ENCODE results near the gene ST6GALNAC5. TPM values are rescaled to one million over a fixed set of nuclear protein-coding genes. Genes with fewer than 3 reads are reported as not detected.

ST6GALNAC5 gene
- total and polyA plus RNA-seq, 10 of the 15 experiments (the other 5 are each of a cell fraction or from before 2014, with no cell fraction given), result under 0.01 to 1.8 (median 0.07) TPM; not detected in 6

GRCh38 chr1:76832521-76832920 is 34.8 kb upstream of the ST6GALNAC5 start:
- Histone ChIP-seq H3K36me3 (ENCODE audit: control insufficient read depth in 2 of 2, insufficient read depth in 2 of 2, low read length in 1 of 2) (no peaks in the 10 kb centered on the region), H3K9ac (ENCODE audit: control insufficient read depth, insufficient read depth, low read length) (no peak overlapping the region), H3K4me2 (ENCODE audit: control insufficient read depth, insufficient read depth) (no peak overlapping the region), H3K4me1 (ENCODE audit: control insufficient read depth, insufficient read depth, low read length) (no peaks in the 10 kb centered on the region), H4K20me1 (ENCODE audit: control insufficient read depth, insufficient read depth) (no peaks in the 10 kb centered on the region), H3K79me2 (ENCODE audit: control insufficient read depth, insufficient read depth, low read length) (no peaks in the 10 kb centered on the region), H2AFZ (ENCODE audit: control insufficient read depth, low read depth, low read length) (no peak overlapping the region), H3K27me3 (replicated peaks in 1 of 2; ENCODE audit: control insufficient read depth in 2 of 2, insufficient read depth in 2 of 2, low read length in 1 of 2) (no peaks in the 10 kb centered on the region; a peak in 1 of 4 replicates), H3K27ac (ENCODE audit: control insufficient read depth, insufficient read depth) (no peak overlapping the region), H3K4me3 (no peak overlapping the region), H3K9me3 (replicated peaks; ENCODE audit: control insufficient read depth, insufficient read depth, low read length) (no peaks in the 10 kb centered on the region)
- RAD21 ChIA-PET (ENCODE audit: unreplicated experiment), result no interaction called here
- DNase-seq (ENCODE audit: low read depth, low spot score) (no peak), ATAC-seq (no peak), FAIRE-seq (no peak)
- SMC1A ChIA-PET (ENCODE audit: uncharacterized antibody, unreplicated experiment), result interaction anchor here (0.7 to 2.3 kb wide), 4 partner anchors 9 to 73 kb away, joined by 3 to 16 read pairs (median 3); no protein-coding TSS in a partner anchor
- in situ Hi-C loops (cut with MboI), result no loop called here
- intact Hi-C loops (cut with micrococcal nuclease; ENCODE audit: unreplicated experiment), result no loop called here
- TF ChIP-seq SPI1 (IDR thresholded peaks at IDR 0.05; ENCODE audit: borderline replicate concordance, insufficient read depth, low read depth, low read length) (no peak), GATAD2B (conservative IDR thresholded peaks at IDR 0.05; ENCODE audit: low read depth) (no peak), ZNF384 (IDR thresholded peaks at IDR 0.05; ENCODE audit: borderline replicate concordance, low read depth, low read length) (no peak), RFX5 (IDR thresholded peaks at IDR 0.05; ENCODE audit: low read depth, low read length) (no peak), MXI1 (IDR thresholded peaks at IDR 0.05; ENCODE audit: low read depth, low read length) (no peak), POLR2A (IDR thresholded peaks at IDR 0.05; ENCODE audit: low read depth, low read length) (no peak), POU2F2 (IDR thresholded peaks at IDR 0.05; ENCODE audit: borderline replicate concordance, low read depth, low read length) (no peak), ESRRA (IDR thresholded peaks at IDR 0.05; ENCODE audit: low read length) (no peak), EP300 (IDR thresholded peaks at IDR 0.05; ENCODE audit: borderline replicate concordance in 1 of 2, control insufficient read depth in 1 of 2, low read depth in 2 of 2, low read length in 2 of 2) (no peak), SIN3A (IDR thresholded peaks at IDR 0.05; ENCODE audit: low read depth, low read length) (no peak), ETV6 (conservative IDR thresholded peaks at IDR 0.05 in 1 of 2, IDR thresholded peaks at IDR 0.05 in 1 of 2; ENCODE audit: borderline replicate concordance in 1 of 2, low read depth in 1 of 2) (no peak), RELB (IDR thresholded peaks at IDR 0.05; ENCODE audit: low read depth) (no peak), MLLT1 (IDR thresholded peaks at IDR 0.05) (no peak), JUNB (IDR thresholded peaks at IDR 0.05) (no peak), ZZZ3 (IDR thresholded peaks at IDR 0.05; ENCODE audit: control insufficient read depth, insufficient read length, low read depth) (no peak), NRF1 (conservative IDR thresholded peaks at IDR 0.05; ENCODE audit: low read depth, low read length) (no peak), ATF3 (IDR thresholded peaks at IDR 0.05; ENCODE audit: borderline replicate concordance, extremely low read depth, low read depth, low read length) (no peak), TCF12 (IDR thresholded peaks at IDR 0.05; ENCODE audit: low read depth, low read length) (no peak), HDAC6 (IDR thresholded peaks at IDR 0.05; ENCODE audit: unreplicated experiment) (no peak), NFIC (IDR thresholded peaks at IDR 0.05; ENCODE audit: low read depth, low read length) (no peak)
- BruUV-seq (replicated peaks), result no TSS peak
- POLR2A ChIA-PET, result no interaction called here
- CTCF ChIA-PET, result interaction anchor here (1.8 kb wide), 1 partner anchor 36 kb away, joined by 3 read pairs; no protein-coding TSS in a partner anchor
